PC-3 (cell line): Measurements from ENCODE around the gene CDK15.

Source experiments
- CTCF ChIP-seq: fragments of 300-600 bp; sonication (generic); conservative IDR thresholded peaks from 2 replicates; pipeline ENCODE4 v1.5.1; 2017; ENCODE audit warnings: antibody characterized with exemption, low read depth, mild to moderate bottlenecking, low read length
- EZH2 ChIP-seq: fragments of 300-600 bp; sonication (generic); IDR thresholded peaks from one replicate; pipeline ENCODE4 v1.6.1; 2017; ENCODE audit warnings: antibody characterized with exemption, mild to moderate bottlenecking, low read length; ENCODE audit not compliant: unreplicated experiment
- EZH2phosphoT487 ChIP-seq: fragments of 300-600 bp; sonication (generic); IDR thresholded peaks from 2 replicates; pipeline ENCODE4 v1.6.1; 2018; ENCODE audit warnings: mild to moderate bottlenecking, antibody characterized with exemption, low read length, borderline replicate concordance

- TF ChIP-seq CTCF (no peak), EZH2 (no peak), EZH2phosphoT487 (no peak)
Observed at GRCh38 chr2:201887773-201888425, 81.6 kb downstream of the CDK15 start.
